Peyer's patch (tissue), 4 donors: Measurements from ENCODE around the gene PPP2R5E. TPM values are rescaled to one million over a fixed set of nuclear protein-coding genes. Genes with fewer than 3 reads are reported as not detected.

ENCODE experiments used
- DNase-seq, 3 donors: peaks; one replicate each; pipeline ENCODE4 v3.0.0-alpha.2; 2017 to 2019
- H3K27ac ChIP-seq, 4 donors: fragments of 200-600 bp; sonication (generic); one replicate each; pipeline ENCODE4 v1.5.1; 2016 to 2019
- H3K27me3 ChIP-seq, 2 donors: fragments of 200-600 bp; sonication (generic); one replicate each; pipeline ENCODE4 v1.5.1; 2019
- H3K36me3 ChIP-seq, 3 donors: fragments of 200-600 bp; sonication (generic); one replicate each; pipeline ENCODE4 v1.5.1; 2016 to 2019
- H3K4me1 ChIP-seq, 4 donors: fragments of 200-600 bp; sonication (generic); one replicate each; pipeline ENCODE4 v1.5.1; 2016 to 2019
- H3K4me3 ChIP-seq, 4 donors: fragments of 200-600 bp; sonication (generic); 1 replicate in 3 of 4; 2 replicates in 1 of 4; pipeline ENCODE4 v1.5.1; 2016 to 2019; ENCODE audit warnings: mild to moderate bottlenecking in 1 of 4
- H3K9me3 ChIP-seq, 4 donors: fragments of 200-600 bp; sonication (generic); one replicate each; pipeline ENCODE4 v1.5.1; 2016 to 2019; ENCODE audit warnings: mild to moderate bottlenecking in 1 of 4
- POLR2A ChIP-seq, 2 donors: fragments of 450-650 bp; IDR thresholded peaks; one replicate each; pipeline ENCODE4 v1.5.1; 2017; ENCODE audit warnings: antibody characterized with exemption in 2 of 2, mild to moderate bottlenecking in 2 of 2, moderate library complexity in 2 of 2
- total RNA-seq, 4 donors: library from RNA; depleted of rRNA; stranded (reverse); fragments of >200 nt; gene quantifications; one replicate each; pipeline ENCODE4 v1.1.0, GENCODE V29; 2016
- TF ChIP-seq, protein P1 (sequence below), 6 experiments: fragments of 450-650 bp in 4 of 6; fragments of 200-600 bp in 2 of 6; sonication (generic) in 1 of 6; IDR thresholded peaks; one replicate each; pipeline ENCODE4 v1.5.1; 2017 to 2019; ENCODE audit warnings: antibody characterized with exemption in 6 of 6, mild to moderate bottlenecking in 3 of 6, moderate library complexity in 1 of 6

The PPP2R5E gene
- total RNA-seq, 4 donors from 2014 or later: 14.9 to 19.3 (median 17.0) TPM

DNA sequence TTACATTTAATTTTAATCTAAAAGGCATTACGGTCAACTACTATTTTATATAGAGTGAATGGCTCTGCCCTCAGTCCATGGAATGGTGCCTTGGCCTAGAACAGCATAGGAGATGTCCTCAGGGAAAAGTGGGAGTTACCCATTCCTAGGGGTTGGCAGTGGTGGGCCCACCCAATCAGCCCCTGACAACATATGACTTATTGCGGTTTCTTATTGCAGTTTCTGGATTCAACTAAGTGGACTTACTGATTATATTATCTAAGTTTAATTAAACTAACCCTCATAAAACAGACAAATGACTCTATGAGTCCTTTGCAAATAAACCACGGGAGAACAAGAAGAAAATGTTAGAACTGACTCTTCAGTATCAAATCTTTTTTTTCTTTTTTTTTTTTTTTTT lies 2.3 kb upstream of the PPP2R5E start:
- TF ChIP-seq, protein P1, sequence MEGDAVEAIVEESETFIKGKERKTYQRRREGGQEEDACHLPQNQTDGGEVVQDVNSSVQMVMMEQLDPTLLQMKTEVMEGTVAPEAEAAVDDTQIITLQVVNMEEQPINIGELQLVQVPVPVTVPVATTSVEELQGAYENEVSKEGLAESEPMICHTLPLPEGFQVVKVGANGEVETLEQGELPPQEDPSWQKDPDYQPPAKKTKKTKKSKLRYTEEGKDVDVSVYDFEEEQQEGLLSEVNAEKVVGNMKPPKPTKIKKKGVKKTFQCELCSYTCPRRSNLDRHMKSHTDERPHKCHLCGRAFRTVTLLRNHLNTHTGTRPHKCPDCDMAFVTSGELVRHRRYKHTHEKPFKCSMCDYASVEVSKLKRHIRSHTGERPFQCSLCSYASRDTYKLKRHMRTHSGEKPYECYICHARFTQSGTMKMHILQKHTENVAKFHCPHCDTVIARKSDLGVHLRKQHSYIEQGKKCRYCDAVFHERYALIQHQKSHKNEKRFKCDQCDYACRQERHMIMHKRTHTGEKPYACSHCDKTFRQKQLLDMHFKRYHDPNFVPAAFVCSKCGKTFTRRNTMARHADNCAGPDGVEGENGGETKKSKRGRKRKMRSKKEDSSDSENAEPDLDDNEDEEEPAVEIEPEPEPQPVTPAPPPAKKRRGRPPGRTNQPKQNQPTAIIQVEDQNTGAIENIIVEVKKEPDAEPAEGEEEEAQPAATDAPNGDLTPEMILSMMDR (IDR thresholded peaks at IDR 0.05): no peak
- no peak for TF ChIP-seq POLR2A (IDR thresholded peaks at IDR 0.05)
- Histone ChIP-seq H3K4me1 (peaks cover 0 to 17% (median 2%) of the 10 kb centered on the region in 4 donors), H3K27ac (no peak overlapping the region), H3K4me3 (no peak overlapping the region), H3K27me3 (no peaks in the 10 kb centered on the region), H3K36me3 (no peaks in the 10 kb centered on the region), H3K9me3 (no peaks in the 10 kb centered on the region)
- no peak for DNase-seq

DNA sequence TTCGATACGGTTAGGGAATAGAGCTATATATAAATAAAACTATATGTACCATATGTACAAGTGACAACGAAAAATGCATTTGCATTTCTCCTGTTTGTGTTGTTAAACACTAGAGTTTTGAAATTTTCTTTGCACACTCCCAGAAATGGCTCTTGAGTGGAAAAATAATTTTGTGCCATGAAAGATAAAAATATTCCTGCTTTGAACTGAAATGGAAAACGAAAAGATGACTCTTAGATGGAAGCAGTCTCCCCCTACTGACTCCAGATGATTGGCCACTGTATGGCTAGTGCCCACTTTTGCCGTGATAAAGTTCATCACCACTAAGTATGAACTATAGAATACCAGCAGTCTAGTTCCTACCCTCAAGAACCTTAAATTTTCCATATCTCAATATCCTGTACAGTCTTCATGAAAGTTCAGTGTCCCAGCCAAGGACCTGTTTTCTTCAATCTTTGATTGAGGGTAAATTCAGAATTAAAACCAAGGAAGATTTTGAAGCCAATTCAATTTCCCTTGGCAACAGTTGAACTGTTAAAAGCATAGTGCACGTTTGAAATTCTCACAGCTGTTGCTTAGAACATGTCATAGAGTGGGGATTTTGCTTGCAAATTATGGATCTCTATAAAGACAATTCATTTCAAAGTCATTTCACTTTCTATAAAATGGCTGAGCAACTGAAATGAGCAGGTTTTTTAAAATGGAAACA lies 1.6 kb upstream of the PPP2R5E start:
- TF ChIP-seq, protein P1 (IDR thresholded peaks at IDR 0.05): peak in 3 of 6 experiments; percentile 10 to 36 (median 27)
- TF ChIP-seq POLR2A (IDR thresholded peaks at IDR 0.05): no peak
- no peak for DNase-seq
- H3K4me3 ChIP-seq: peak overlapping the region in 2 of 4 donors; percentile 80 to 93
- H3K27ac ChIP-seq: no peak overlapping the region
- H3K27me3 ChIP-seq: no peaks in the 10 kb centered on the region
- H3K4me1 ChIP-seq: peaks cover 0 to 17% (median 2%) of the 10 kb centered on the region in 4 donors
- H3K36me3 ChIP-seq: peaks cover 0 to under 1% (median 0%) of the 10 kb centered on the region in 3 donors
- no peaks in the 10 kb centered on the region for H3K9me3 ChIP-seq

DNA sequence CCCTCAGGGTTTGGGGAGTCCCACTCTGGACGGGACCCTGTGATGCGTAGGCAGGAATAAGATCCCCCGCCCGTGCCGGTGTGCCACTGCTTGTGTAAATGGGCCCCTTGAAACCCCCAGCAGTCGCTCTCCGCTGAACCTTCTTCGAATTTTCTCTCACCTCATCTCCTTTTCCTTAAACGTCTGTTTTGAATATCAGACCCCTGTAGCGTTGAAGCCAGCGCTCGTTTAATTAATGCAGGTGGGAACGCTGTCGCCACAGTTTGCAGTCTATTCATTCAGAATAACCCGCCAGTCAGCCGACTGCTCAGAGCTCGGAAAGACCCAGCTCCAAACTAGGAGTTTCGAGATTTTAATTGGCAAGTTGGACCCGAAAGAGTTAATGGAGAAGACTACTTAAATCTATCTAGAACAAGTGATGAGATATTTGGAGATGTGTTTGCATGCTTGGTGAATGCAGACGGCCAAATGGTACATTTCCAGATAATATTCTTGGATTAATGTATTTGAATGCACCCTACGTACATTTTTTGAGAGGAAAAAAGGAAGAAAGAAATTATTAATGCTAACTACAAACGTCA lies 739 bp upstream of the PPP2R5E start:
- H3K4me1 ChIP-seq: peaks cover 0 to 17% (median 2%) of the 10 kb centered on the region in 4 donors
- peak overlapping the region; percentile 76 to 92 (median 88) for H3K27ac ChIP-seq
- TF ChIP-seq POLR2A (IDR thresholded peaks at IDR 0.05): no peak
- TF ChIP-seq, protein P1 (IDR thresholded peaks at IDR 0.05): no peak
- H3K27me3 ChIP-seq: no peaks in the 10 kb centered on the region
- H3K9me3 ChIP-seq: no peaks in the 10 kb centered on the region
- peak overlapping the region; percentile 80 to 96 (median 90) for H3K4me3 ChIP-seq
- DNase-seq: no peak
- H3K36me3 ChIP-seq: peaks cover 0 to 8% (median 3%) of the 10 kb centered on the region in 3 donors

DNA sequence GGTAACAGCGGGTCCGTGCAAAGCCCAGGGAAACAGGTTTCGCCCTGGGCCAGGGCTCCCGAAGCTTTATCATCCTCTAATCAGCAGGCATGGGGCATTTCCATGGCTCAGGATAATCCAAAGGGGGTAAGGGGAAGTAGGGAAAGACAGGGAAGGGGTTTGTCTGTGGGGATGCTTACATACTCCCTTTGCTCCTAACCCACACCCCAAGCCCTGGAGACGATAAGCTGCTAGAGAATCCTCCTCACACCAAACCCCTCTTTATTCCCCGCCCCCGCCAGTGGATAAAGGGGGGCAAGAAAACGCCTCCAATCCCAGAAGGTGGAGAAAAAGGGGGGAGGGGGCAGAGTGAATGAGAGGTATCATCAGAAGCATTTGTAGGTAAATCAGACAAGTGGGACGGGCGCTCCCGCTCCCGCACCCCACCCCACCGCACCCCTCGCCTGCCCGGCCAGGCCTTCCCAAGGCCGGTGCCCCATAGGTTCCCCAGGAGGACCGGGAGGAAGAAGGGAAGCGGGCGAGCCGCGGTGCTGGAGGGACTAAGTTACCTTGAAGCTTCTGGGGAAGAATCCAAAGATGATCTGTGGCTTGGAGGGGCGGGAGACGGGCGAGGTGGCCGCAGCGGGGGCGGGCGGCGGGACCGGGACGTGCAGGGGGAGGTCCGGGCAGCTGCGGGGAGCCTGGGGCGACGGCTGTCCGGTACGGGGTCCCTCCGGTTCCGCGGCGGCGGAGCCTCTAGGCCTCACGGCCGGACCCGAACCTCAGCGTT lies 762 bp downstream of the PPP2R5E start:
- peaks cover 0 to 23% (median 3%) of the 10 kb centered on the region in 3 donors for H3K36me3 ChIP-seq
- H3K4me3 ChIP-seq: peak overlapping the region; percentile 80 to 96 (median 90)
- no peak for TF ChIP-seq POLR2A (IDR thresholded peaks at IDR 0.05)
- TF ChIP-seq, protein P1 (IDR thresholded peaks at IDR 0.05): no peak
- DNase-seq: peak in 2 of 3 donors; percentile 17 to 53
- peak overlapping the region; percentile 84 to 92 (median 90) for H3K27ac ChIP-seq
- H3K9me3 ChIP-seq: no peaks in the 10 kb centered on the region
- peaks cover 0 to 17% (median 2%) of the 10 kb centered on the region in 4 donors for H3K4me1 ChIP-seq
- H3K27me3 ChIP-seq: no peaks in the 10 kb centered on the region

- no peak for TF ChIP-seq POLR2A (IDR thresholded peaks at IDR 0.05)
- DNase-seq: no peak
- Histone ChIP-seq H3K27me3 (no peaks in the 10 kb centered on the region), H3K4me1 (peaks cover 0 to under 1% (median 0%) of the 10 kb centered on the region in 4 donors), H3K27ac (no peak overlapping the region), H3K36me3 (peaks cover 0 to 55% (median 3%) of the 10 kb centered on the region in 3 donors), H3K4me3 (no peak overlapping the region), H3K9me3 (no peaks in the 10 kb centered on the region)
Measured at GRCh38 chr14:63535918-63536317, 7.3 kb downstream of the PPP2R5E start.
